ENCODE data around the gene SLC35E3. TPM values are rescaled to one million over a fixed set of nuclear protein-coding genes. Genes with fewer than 3 reads are reported as not detected.
A peak's percentile ranks its signal among the peaks of the same experiment; 100 is the strongest.

SLC35E3 gene
- total and polyA plus RNA-seq, 12 donors: 2.7 to 23.1 (median 10.9) TPM

DNA sequence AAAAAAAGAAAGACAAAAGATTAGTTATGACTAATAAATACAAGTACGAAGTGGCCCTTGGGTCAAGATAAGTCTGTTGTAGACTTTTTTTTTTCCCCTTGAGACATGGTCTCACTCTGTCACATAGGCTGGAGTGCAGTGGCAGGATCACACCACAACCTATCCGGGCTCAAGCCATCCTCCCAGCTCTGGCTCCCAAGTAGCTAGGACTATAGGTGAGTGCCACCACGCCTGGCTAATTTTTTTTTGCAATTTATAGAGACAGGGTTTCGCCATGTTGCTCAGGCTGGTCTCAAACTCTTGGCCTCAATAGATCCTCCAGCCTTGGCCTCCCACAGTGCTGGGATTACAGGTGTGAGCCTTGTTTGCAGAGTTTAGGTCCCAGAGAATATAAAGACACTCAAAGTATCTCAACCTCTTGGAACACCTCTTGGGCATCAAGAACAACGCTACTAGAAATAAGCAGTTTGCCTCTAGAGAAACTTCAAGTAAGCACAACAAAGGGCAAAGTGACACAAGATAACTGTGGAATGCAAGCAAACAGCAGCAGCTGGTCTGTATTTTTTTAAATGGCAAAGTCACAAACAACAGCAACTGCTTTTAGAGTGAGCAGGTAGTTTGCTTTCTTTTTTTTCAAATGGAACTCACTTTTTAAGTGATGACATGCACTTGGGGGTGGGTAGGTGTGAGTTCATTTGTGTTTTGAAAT is 58.1 kb downstream of the SLC35E3 start:
- WGBS, 4 donors: 72 to 85% (median 80%) methylated on average over 5 of the region's 5 CpGs
- no peak for TF ChIP-seq POLR2A (IDR thresholded peaks at IDR 0.05)
- TF ChIP-seq, protein P1, sequence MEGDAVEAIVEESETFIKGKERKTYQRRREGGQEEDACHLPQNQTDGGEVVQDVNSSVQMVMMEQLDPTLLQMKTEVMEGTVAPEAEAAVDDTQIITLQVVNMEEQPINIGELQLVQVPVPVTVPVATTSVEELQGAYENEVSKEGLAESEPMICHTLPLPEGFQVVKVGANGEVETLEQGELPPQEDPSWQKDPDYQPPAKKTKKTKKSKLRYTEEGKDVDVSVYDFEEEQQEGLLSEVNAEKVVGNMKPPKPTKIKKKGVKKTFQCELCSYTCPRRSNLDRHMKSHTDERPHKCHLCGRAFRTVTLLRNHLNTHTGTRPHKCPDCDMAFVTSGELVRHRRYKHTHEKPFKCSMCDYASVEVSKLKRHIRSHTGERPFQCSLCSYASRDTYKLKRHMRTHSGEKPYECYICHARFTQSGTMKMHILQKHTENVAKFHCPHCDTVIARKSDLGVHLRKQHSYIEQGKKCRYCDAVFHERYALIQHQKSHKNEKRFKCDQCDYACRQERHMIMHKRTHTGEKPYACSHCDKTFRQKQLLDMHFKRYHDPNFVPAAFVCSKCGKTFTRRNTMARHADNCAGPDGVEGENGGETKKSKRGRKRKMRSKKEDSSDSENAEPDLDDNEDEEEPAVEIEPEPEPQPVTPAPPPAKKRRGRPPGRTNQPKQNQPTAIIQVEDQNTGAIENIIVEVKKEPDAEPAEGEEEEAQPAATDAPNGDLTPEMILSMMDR (IDR thresholded peaks at IDR 0.05): no peak
- H3K36me3 ChIP-seq (replicated peaks in 1 of 2): no peaks in the 10 kb centered on the region
- no peaks in the 10 kb centered on the region for H3K9me3 ChIP-seq (replicated peaks in 1 of 3)
- peaks cover 0 to 2% of the 10 kb centered on the region in 2 donors for H3K4me1 ChIP-seq (replicated peaks in 1 of 2)
- no peaks in the 10 kb centered on the region for H3K27me3 ChIP-seq
- no peak overlapping the region for H3K4me3 ChIP-seq
- intact Hi-C loops (cut with DNase I): no loop called here
- peak overlapping the region in 1 of 5 donors; percentile 40 for H3K27ac ChIP-seq
- no peak for DNase-seq

DNA sequence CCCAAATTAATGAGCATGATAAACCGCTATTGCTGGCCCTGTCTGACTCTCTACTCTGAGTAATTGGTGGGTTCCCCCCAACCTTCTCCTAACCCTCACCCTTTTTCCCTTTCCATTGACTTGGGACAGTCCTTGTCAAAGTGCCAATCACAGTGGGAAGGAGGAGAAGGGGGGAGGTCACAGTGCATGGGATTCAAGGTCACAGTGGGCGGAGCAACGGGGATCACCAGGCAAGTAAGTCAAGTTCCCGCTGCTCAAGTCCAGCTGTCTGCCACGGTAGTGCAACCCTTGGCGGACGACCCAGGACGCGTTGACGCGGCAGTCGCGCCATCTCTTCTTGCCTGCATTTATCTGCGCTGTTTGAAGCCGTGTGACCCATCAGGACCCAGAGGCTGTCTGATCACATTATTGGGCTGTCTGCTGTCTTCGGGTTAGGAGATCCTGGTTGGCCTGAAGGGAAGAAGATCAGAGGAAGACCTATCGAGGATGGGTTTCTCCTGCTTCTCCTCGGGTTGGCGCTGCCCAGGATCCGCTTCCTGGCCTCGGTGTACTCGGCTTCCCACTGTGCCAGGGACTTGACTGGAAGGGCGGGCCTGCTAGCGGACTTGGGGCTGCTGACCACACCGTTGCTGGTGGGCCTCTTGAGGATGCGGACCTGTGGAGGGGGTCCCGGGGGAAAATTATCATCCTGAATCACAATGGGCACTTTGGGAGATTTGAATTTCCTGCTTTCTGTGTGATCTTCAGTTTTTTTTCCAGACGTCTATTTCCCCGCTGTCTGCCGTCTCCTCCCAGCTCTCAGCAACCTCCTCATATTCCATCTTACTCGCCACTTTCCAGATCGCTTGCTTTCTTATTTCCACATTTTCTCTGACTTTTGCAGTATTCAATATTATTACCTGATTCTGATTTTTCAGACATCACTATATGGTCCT is 58.9 kb downstream of the SLC35E3 start:
- DNase-seq: peak in 6 of 7 donors; percentile 27 to 69 (median 47)
- H3K36me3 ChIP-seq (replicated peaks in 1 of 2): peaks cover 0 to 3% of the 10 kb centered on the region in 2 donors
- no peaks in the 10 kb centered on the region for H3K27me3 ChIP-seq
- TF ChIP-seq, protein P1 (IDR thresholded peaks at IDR 0.05): no peak
- peak in 1 of 2 donors; percentile 14 for TF ChIP-seq POLR2A (IDR thresholded peaks at IDR 0.05)
- peaks cover 6 to 8% of the 10 kb centered on the region in 2 donors for H3K4me1 ChIP-seq (replicated peaks in 1 of 2)
- 78 to 86% (median 80%) methylated on average over 29 to 32 of the region's 32 CpGs for WGBS, 4 donors
- peak overlapping the region in 2 of 5 donors; percentile 32 to 40 for H3K27ac ChIP-seq
- no peak overlapping the region for H3K4me3 ChIP-seq
- H3K9me3 ChIP-seq (replicated peaks in 1 of 3): no peaks in the 10 kb centered on the region
- intact Hi-C loops (cut with DNase I): no loop called here

DNA sequence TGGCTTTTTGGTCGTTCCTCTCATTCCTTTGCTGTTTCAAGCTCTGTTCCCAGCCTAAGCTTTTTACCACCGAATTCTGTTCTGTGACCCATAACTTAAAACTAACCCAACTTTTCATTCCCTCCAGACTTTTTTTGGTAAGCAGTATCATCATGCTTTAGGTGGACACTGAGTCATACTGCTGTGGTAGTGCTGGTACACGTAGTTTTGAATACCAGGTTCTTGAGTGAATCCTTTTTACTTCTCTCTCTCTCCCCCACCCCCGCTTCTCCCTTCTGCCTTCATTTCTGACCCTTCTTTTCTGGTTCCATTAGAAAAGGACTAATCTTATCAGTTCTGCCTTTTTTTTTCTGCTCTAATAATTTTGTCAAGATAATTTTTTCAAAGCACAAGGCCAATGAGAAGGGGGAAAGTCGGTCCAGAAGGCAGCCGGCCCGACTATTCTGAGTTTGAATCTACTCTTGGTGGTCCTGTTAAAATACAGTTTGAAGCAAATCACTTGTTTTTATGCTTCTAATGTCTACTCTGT is 59.7 kb downstream of the SLC35E3 start:
- TF ChIP-seq, protein P1 (IDR thresholded peaks at IDR 0.05): no peak
- Histone ChIP-seq H3K27ac (no peak overlapping the region), H3K36me3 (replicated peaks in 1 of 2) (peaks cover 0 to 9% of the 10 kb centered on the region in 2 donors), H3K4me3 (no peak overlapping the region), H3K27me3 (no peaks in the 10 kb centered on the region), H3K4me1 (replicated peaks in 1 of 2) (peaks cover 10% of the 10 kb centered on the region in 2 donors), H3K9me3 (replicated peaks in 1 of 3) (no peaks in the 10 kb centered on the region)
- intact Hi-C loops (cut with DNase I): no loop called here
- 53 to 73% (median 71%) methylated on average over 7 of the region's 7 CpGs for WGBS, 4 donors
- no peak for DNase-seq
